ENCODE measurements around the gene ARHGAP29.

- TF ChIP-seq CTCF (IDR thresholded peaks at IDR 0.05) = no peak
- TF ChIP-seq POLR2A (IDR thresholded peaks at IDR 0.05) = no peak
These were observed 33.4 kb upstream of the ARHGAP29 start for GRCh38 chr1:94270801-94271203.
